GM18867 (cell line): ENCODE results near the gene LY6G5B.
A peak's percentile ranks its signal among the peaks of the same experiment; 100 is the strongest.

Experiments
- ATAC-seq: cut with Tn5 transposase; IDR thresholded peaks from one replicate; pipeline ENCODE4 v1.9.1; 2021; ENCODE audit warnings: mild to moderate bottlenecking, moderate library complexity; ENCODE audit not compliant: unreplicated experiment

The LY6G5B gene

GRCh38 chr6:31640612-31641011, 29.2 kb upstream of the LY6G5B start:
- no peak for ATAC-seq

GRCh38 chr6:31641370-31641769, 28.4 kb upstream of the LY6G5B start:
- no peak for ATAC-seq

- ATAC-seq = no peak
Observed at GRCh38 chr6:31642798-31643570, 26.8 kb upstream of the LY6G5B start.

- no peak for ATAC-seq
Observed at GRCh38 chr6:31643818-31644454, 25.8 kb upstream of the LY6G5B start.

DNA sequence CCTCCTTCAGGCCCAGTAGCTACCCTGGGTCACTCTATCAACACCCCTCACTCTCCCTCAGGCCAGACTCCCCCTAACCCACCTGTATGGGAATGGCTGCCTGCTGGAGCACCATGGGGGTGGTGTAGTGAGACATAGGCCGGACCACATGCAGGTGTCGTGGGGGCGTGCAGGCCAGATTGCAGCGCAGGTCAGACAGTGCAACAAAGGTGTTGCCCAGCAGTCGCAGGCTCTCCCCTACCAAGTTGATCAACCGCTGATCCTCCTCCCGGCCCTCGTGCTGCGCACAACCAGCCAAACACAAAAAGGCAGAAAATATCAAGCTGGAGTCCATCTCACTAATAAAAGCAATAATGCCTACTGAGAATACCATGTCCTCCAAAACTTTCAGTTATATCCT, 24.5 kb upstream of the LY6G5B start:
- ATAC-seq = no peak

GRCh38 chr6:31651602-31652191, 18.1 kb upstream of the LY6G5B start:
- ATAC-seq = peak; percentile 28

DNA sequence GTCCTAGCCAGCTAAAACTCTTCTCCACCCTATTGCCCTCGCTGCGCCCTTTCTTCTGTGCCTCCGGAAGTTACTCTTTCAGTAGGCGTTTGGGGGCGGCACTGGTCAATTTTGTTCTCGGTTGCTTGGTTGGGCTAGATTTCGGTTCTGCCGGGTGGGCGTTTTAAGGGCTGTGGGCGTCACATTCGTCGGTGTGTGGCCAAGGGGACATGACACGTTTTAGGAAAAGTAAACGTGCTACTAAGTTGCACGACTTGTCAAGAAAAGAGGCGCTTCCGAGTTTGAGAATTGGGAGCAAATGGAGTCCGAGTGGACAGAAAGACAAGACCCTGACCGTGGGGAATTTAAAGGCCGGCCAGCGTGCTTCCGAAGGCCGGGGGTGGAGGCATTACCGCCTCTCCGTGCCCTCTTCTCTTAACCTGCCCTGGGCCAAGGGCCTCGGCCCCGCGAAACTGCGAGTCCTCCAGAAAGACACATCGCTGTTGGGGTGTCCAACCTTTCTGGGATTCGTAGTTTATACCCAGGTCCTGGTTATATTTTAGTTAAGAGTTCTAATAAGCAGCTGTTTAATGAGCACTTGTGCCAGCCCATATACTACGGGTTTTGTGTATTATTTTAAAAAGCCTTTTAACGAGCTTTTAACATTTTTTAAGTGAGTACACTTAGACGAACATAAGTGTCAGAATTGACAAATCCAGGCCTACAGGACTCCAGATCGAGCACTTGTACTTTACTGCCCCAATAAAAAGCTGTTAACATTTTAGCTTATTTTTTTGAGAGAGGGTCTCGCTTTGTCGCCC, 16.7 kb upstream of the LY6G5B start:
- peak; percentile 55 for ATAC-seq

- ATAC-seq = no peak
Observed at GRCh38 chr6:31654574-31655348, 15.0 kb upstream of the LY6G5B start.

- ATAC-seq = no peak
Observed at GRCh38 chr6:31655349-31656237, 14.2 kb upstream of the LY6G5B start, which contains the start of gene APOM. APOM (plus strand) TSS chr6:31655894; CDS start chr6:31655967, 73 bp downstream.

GRCh38 chr6:31657406-31658157, 12.2 kb upstream of the LY6G5B start:
- ATAC-seq = no peak

- no peak for ATAC-seq
Observed at GRCh38 chr6:31658158-31658688, 11.6 kb upstream of the LY6G5B start.

GRCh38 chr6:31658983-31659648, 10.7 kb upstream of the LY6G5B start:
- no peak for ATAC-seq

DNA sequence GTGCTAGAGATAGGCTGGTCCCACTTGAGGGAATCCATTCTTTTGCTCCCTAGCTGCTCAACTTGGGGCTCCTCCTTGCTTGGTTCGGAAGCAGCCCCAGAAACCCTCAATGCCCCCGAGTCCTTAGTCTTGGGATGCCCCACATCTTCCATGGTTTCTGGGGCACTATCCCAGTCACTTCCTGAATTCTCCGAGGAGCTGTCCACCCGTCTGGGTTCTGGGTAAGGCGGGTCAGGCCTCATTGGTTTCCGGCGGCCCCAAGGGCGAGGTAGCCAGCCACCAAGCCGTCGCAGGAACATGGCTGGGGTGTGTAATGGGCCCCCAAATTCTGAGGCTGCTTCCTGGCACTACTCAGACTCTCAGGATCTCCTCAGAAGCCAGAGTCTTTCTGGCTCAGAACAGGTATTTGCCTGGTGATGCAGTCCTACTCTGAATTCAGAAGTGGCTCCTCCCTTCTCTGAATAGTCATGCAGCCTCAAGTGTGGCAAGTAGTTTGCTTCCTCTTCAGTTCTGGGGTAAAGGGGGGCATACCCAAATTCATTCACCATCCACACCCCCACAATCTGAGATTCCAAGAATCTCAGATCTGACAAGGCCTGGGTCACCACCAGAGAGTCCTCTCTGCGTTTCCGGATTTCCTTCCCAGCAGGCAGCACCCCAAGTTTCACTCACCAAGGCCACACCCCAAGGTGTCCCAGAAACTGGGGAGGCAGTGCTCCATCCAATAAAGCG, 10.0 kb upstream of the LY6G5B start:
- ATAC-seq = no peak

- peak; percentile 49 for ATAC-seq
Observed at GRCh38 chr6:31660381-31661261, 9.2 kb upstream of the LY6G5B start, which contains the start of gene C6orf47. C6orf47 (minus strand) TSS chr6:31660778; CDS start chr6:31659947, 831 bp downstream.

GRCh38 chr6:31661262-31662123, 8.3 kb upstream of the LY6G5B start:
- ATAC-seq = no peak
